ENCODE data around the gene KIF21B.

DNA sequence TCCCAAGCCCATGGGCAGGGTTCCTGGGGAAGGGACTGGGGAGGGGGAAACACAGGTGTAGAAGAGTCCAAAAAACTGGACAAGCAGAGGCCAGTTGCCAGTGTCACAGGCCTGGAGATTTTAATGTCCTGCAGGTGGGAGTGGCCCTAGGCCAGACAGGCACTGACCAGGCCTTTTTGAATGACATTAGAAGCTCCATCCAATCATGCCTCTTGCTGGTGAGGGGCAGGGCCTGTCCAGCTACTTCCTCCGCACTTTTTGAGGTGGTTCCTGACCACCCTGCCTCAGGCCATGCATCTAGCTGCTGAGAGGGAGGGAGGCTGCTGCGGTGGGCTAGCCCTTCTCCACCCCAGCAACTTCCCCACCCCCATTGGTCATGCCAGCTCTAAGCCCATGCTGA is 15.9 kb upstream of the KIF21B start:
- TF ChIP-seq, protein P1, sequence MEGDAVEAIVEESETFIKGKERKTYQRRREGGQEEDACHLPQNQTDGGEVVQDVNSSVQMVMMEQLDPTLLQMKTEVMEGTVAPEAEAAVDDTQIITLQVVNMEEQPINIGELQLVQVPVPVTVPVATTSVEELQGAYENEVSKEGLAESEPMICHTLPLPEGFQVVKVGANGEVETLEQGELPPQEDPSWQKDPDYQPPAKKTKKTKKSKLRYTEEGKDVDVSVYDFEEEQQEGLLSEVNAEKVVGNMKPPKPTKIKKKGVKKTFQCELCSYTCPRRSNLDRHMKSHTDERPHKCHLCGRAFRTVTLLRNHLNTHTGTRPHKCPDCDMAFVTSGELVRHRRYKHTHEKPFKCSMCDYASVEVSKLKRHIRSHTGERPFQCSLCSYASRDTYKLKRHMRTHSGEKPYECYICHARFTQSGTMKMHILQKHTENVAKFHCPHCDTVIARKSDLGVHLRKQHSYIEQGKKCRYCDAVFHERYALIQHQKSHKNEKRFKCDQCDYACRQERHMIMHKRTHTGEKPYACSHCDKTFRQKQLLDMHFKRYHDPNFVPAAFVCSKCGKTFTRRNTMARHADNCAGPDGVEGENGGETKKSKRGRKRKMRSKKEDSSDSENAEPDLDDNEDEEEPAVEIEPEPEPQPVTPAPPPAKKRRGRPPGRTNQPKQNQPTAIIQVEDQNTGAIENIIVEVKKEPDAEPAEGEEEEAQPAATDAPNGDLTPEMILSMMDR (IDR thresholded peaks at IDR 0.05; ENCODE audit: low read depth, low read length): no peak
- TF ChIP-seq EZH2phosphoT487 (IDR thresholded peaks at IDR 0.05; ENCODE audit: low read depth): no peak

All from OCI-LY3 (cell line).